Hepatic stellate cell (primary cell): ENCODE results near the gene PSD4.
A peak's percentile ranks its signal among the peaks of the same experiment; 100 is the strongest.

Experiments
- DNase-seq: peaks from one replicate; pipeline ENCODE4 v3.0.0; 2011; ENCODE audit warnings: low spot score

Gene PSD4

GRCh38 chr2:113173542-113174375 is at the start of gene PSD4:
TSS of gene PSD4 (plus strand) at chr2:113173971. CDS start at chr2:113182457, 8,486 bp downstream.
- DNase-seq: no peak

GRCh38 chr2:113124181-113124961 is 49.4 kb upstream of the PSD4 start:
- DNase-seq: peak; percentile 19

GRCh38 chr2:113124984-113125855 is 48.6 kb upstream of the PSD4 start:
- no peak for DNase-seq

GRCh38 chr2:113126845-113127645 is 46.7 kb upstream of the PSD4 start, which contains the start of gene IL1RN:
TSS of gene IL1RN (plus strand) at chr2:113127598. CDS start at chr2:113127625, 27 bp downstream.
- no peak for DNase-seq

GRCh38 chr2:113127646-113128570 is 45.9 kb upstream of the PSD4 start:
- no peak for DNase-seq

- no peak for DNase-seq
These were observed 44.2 kb upstream of the PSD4 start for GRCh38 chr2:113129519-113130078.

GRCh38 chr2:113131352-113132185 is 42.2 kb upstream of the PSD4 start:
- no peak for DNase-seq

GRCh38 chr2:113132414-113133021 is 41.3 kb upstream of the PSD4 start:
- no peak for DNase-seq

- no peak for DNase-seq
These were observed 39.8 kb upstream of the PSD4 start for GRCh38 chr2:113133704-113134598.

- DNase-seq: no peak
These were observed 39.1 kb upstream of the PSD4 start for GRCh38 chr2:113134717-113135116.

GRCh38 chr2:113135317-113135716 is 38.5 kb upstream of the PSD4 start:
- DNase-seq: no peak

- peak; percentile 41 for DNase-seq
These were observed 36.7 kb upstream of the PSD4 start for GRCh38 chr2:113136828-113137775.

- no peak for DNase-seq
These were observed 35.9 kb upstream of the PSD4 start for GRCh38 chr2:113137827-113138226.

- DNase-seq: peak; percentile 51
These were observed 35.1 kb upstream of the PSD4 start for GRCh38 chr2:113138428-113139322.

GRCh38 chr2:113141451-113141850 is 32.3 kb upstream of the PSD4 start:
- DNase-seq: no peak
